K562 (cell line): ENCODE measurements around the gene OR2B2. TPM values are rescaled to one million over a fixed set of nuclear protein-coding genes. Genes with fewer than 3 reads are reported as not detected.

Experiments
- ADNP ChIP-seq: fragments of 200-800 bp; sonication (Bioruptor generic); IDR thresholded peaks from 2 replicates; pipeline ENCODE4 v1.6.1; 2016; ENCODE audit warnings: missing genetic modification characterization, missing compliant biosample characterization
- AFF4 ChIP-seq: sonication (generic); formaldehyde crosslinking; IDR thresholded peaks from 2 replicates; pipeline ENCODE4 v1.8.0; 2023; ENCODE audit warnings: mild to moderate bottlenecking, missing genetic modification reagents
- ATF4 ChIP-seq: fragments of 450-650 bp; formaldehyde crosslinking; IDR thresholded peaks from 2 replicates; pipeline ENCODE4 v1.4.0; 2022; ENCODE audit warnings: mild to moderate bottlenecking, moderate library complexity
- DPF2 ChIP-seq: fragments of 450-650 bp; IDR thresholded peaks from 2 replicates; pipeline ENCODE4 v1.6.1; 2016
- E2F4 ChIP-seq: sonication (generic); formaldehyde crosslinking; IDR thresholded peaks from 2 replicates; pipeline ENCODE4 v1.8.0; 2022; ENCODE audit warnings: mild to moderate bottlenecking, low read depth, missing genetic modification reagents
- ETV5 ChIP-seq: sonication (generic); formaldehyde crosslinking; IDR thresholded peaks from 2 replicates; pipeline ENCODE4 v1.4.0; 2020; ENCODE audit warnings: low read depth, mild to moderate bottlenecking, missing genetic modification reagents
- GTF2F1 ChIP-seq: IDR thresholded peaks from 2 replicates; pipeline ENCODE4 v1.6.1; 2011; ENCODE audit warnings: low read depth, low read length, improper control_type of control experiment
- HDAC2 ChIP-seq: fragments of 450-650 bp; IDR thresholded peaks from 2 replicates; pipeline ENCODE4 v1.6.1; 2016; ENCODE audit warnings: mild to moderate bottlenecking
- MEIS2 ChIP-seq: fragments of 450-650 bp; IDR thresholded peaks from 2 replicates; pipeline ENCODE4 v1.6.1; 2014; ENCODE audit warnings: mild to moderate bottlenecking; ENCODE audit not compliant: partially characterized antibody
- PREB ChIP-seq: sonication (generic); formaldehyde crosslinking; IDR thresholded peaks from 2 replicates; pipeline ENCODE4 v1.8.1; 2023; ENCODE audit warnings: mild to moderate bottlenecking, missing genetic modification reagents
- SETDB1 ChIP-seq: IDR thresholded peaks from one replicate; pipeline ENCODE4 v1.6.1; 2012; ENCODE audit warnings: low read length, control low read depth, inconsistent platforms
- SRSF3 ChIP-seq: fragments of 200-400 bp; formaldehyde crosslinking; IDR thresholded peaks from 2 replicates; pipeline ENCODE4 v1.6.1; 2016; ENCODE audit warnings: mild to moderate bottlenecking, low read length, moderate library complexity; ENCODE audit not compliant: insufficient read depth
- THRAP3 ChIP-seq: fragments of 450-650 bp; IDR thresholded peaks from 2 replicates; pipeline ENCODE4 v1.6.1; 2016; ENCODE audit warnings: mild to moderate bottlenecking, inconsistent platforms, borderline replicate concordance
- ZBTB8A ChIP-seq: fragments of 450-650 bp; IDR thresholded peaks from 2 replicates; pipeline ENCODE4 v1.6.1; 2018; ENCODE audit warnings: mild to moderate bottlenecking, moderate library complexity; ENCODE audit not compliant: partially characterized antibody
- ZMIZ1 ChIP-seq, 2 experiments: fragments of 150-350 bp in 1 of 2; IDR thresholded peaks; 2 replicates each; pipeline ENCODE4 v1.6.1; 2012 to 2016; ENCODE audit warnings: low read depth in 2 of 2, low read length in 2 of 2, mild to moderate bottlenecking in 1 of 2, moderate library complexity in 1 of 2
- ZNF717 ChIP-seq: fragments of 250-450 bp; sonication (Bioruptor Pico); IDR thresholded peaks from 2 replicates; pipeline ENCODE4 v1.5.0; 2021
- ZNF830 ChIP-seq: fragments of 250-450 bp; sonication (Bioruptor Pico); IDR thresholded peaks from 2 replicates; pipeline ENCODE4 v1.5.0; 2021; ENCODE audit warnings: mild to moderate bottlenecking
- polyA plus RNA-seq, 8 experiments: library from polyadenylated mRNA; depleted of rRNA in 4 of 8; stranded (reverse) in 5 of 8; unstranded in 3 of 8; fragments of >200 nt; fragmentation: Nextera tagmentation in 2 of 8; fragmentation: Illumina TruSeq in 1 of 8; extraction: Ambion mirVana in 2 of 8; extraction: Trizol in 1 of 8; gene quantifications; 2 replicates each; pipeline versions ENCODE4 v1.2.1 to v1.2.3, GENCODE V29; 2011 to 2014; ENCODE audit warnings: inconsistent platforms in 1 of 8, missing spikeins in 1 of 8
- total RNA-seq, 7 experiments: library from RNA; depleted of rRNA in 6 of 7; stranded (reverse); fragments of >200 nt in 6 of 7; fragmentation: Illumina TruSeq in 2 of 7; extraction: Trizol in 2 of 7; gene quantifications; 2 replicates each; pipeline versions ENCODE4 v1.2.1 to v1.2.3, GENCODE V29; 2011 to 2021; ENCODE audit warnings: low replicate concordance in 1 of 7

OR2B2 gene
- total and polyA plus RNA-seq, 9 of the 15 experiments (the other 6 are each of a cell fraction or from before 2014, with no cell fraction given): 0.24 TPM; not detected in 8

GRCh38 chr6:27893059-27893835, 18.9 kb downstream of the OR2B2 start (continued):
- TF ChIP-seq AFF4 (CRISPR knock-in tag) (peak; percentile 95), SETDB1 (peak; percentile 83), ATF4 (peak; percentile 47; the same call in 1 of the 2 replicates), THRAP3 (peak; percentile 52; the same call in 1 of the 2 replicates), ADNP (tag) (no peak), DPF2 (no peak), HDAC2 (no peak), SRSF3 (peak; percentile 98), ZMIZ1 (IDR thresholded peaks at IDR 0.05; ENCODE audit: low read depth in 2 of 2, low read length in 2 of 2) (peak in 1 of 2 experiments; percentile 96; a peak in 2 of 4 replicates), ZNF717 (CRISPR knock-in tag) (no peak), ZNF830 (CRISPR knock-in tag) (no peak), ZBTB8A (no peak), ETV5 (CRISPR knock-in tag) (peak; percentile 79; the same call in 1 of the 2 replicates), E2F4 (CRISPR knock-in tag) (peak; percentile 96), GTF2F1 (peak; percentile 99), MEIS2 (peak; percentile 3), PREB (CRISPR knock-in tag) (0 out of 2 replicates have a peak, but pooled peaks have one; percentile 33)
